H9 (cell line): ENCODE measurements around the gene KLK10. TPM values are rescaled to one million over a fixed set of nuclear protein-coding genes. Genes with fewer than 3 reads are reported as not detected.

Experiments
- DNase-seq: peaks from one replicate; pipeline ENCODE4 v3.0.0-alpha.2; 2017
- H2AFZ ChIP-seq: one replicate; pipeline ENCODE4 v1.6.1; 2013; ENCODE audit warnings: mild to moderate bottlenecking, low read length, control low read depth, moderate library complexity
- H2AK5ac ChIP-seq: 2 replicates; pipeline ENCODE4 v1.6.1; 2013; ENCODE audit warnings: low read length, control low read depth, mixed read lengths; ENCODE audit not compliant: insufficient read length
- H2BK120ac ChIP-seq: one replicate; pipeline ENCODE4 v1.6.1; 2013; ENCODE audit warnings: low read depth, mild to moderate bottlenecking, low read length, control low read depth, inconsistent platforms; ENCODE audit not compliant: poor library complexity, severe bottlenecking
- H2BK12ac ChIP-seq: 2 replicates; pipeline ENCODE4 v1.6.1; 2013; ENCODE audit warnings: low read length, control low read depth, mixed read lengths, low read depth; ENCODE audit not compliant: insufficient read length
- H2BK15ac ChIP-seq: 2 replicates; pipeline ENCODE4 v1.6.1; 2013; ENCODE audit warnings: low read depth, low read length, control low read depth
- H2BK20ac ChIP-seq: one replicate; pipeline ENCODE4 v1.6.1; 2013; ENCODE audit warnings: low read depth, mild to moderate bottlenecking, low read length, control low read depth, inconsistent platforms; ENCODE audit not compliant: poor library complexity, severe bottlenecking
- H2BK5ac ChIP-seq: 2 replicates; pipeline ENCODE4 v1.6.1; 2013; ENCODE audit warnings: low read length, control low read depth, mixed read lengths; ENCODE audit not compliant: insufficient read length
- H3K14ac ChIP-seq: 2 replicates; pipeline ENCODE4 v1.6.1; 2013; ENCODE audit warnings: low read length, control low read depth; ENCODE audit not compliant: insufficient read depth
- H3K18ac ChIP-seq: 2 replicates; pipeline ENCODE4 v1.6.1; 2013; ENCODE audit warnings: low read depth, mild to moderate bottlenecking, mixed read lengths, low read length, control low read depth; ENCODE audit not compliant: insufficient read length
- H3K23ac ChIP-seq: 2 replicates; pipeline ENCODE4 v1.6.1; 2013; ENCODE audit warnings: low read length, control low read depth, mixed read lengths, low read depth; ENCODE audit not compliant: insufficient read length
- H3K23me2 ChIP-seq: 2 replicates; pipeline ENCODE4 v1.6.1; 2013; ENCODE audit warnings: low read depth, mild to moderate bottlenecking, mixed read lengths, low read length, control low read depth; ENCODE audit not compliant: insufficient read length, poor library complexity, severe bottlenecking
- H3K27ac ChIP-seq: 2 replicates; pipeline ENCODE4 v1.5.1; 2013; ENCODE audit warnings: low read length, control low read depth, mixed read lengths, low read depth; ENCODE audit not compliant: insufficient read length
- H3K27me3 ChIP-seq: 2 replicates; pipeline ENCODE4 v1.6.1; 2013; ENCODE audit warnings: low read length, control low read depth, inconsistent platforms; ENCODE audit not compliant: insufficient read depth
- H3K4ac ChIP-seq: 2 replicates; pipeline ENCODE4 v1.6.1; 2013; ENCODE audit warnings: low read depth, mild to moderate bottlenecking, control low read depth, inconsistent platforms, low read length, moderate library complexity
- H3K4me1 ChIP-seq: 2 replicates; pipeline ENCODE4 v1.6.1; 2013; ENCODE audit warnings: low read length, control low read depth, inconsistent platforms; ENCODE audit not compliant: insufficient read depth
- H3K4me2 ChIP-seq: 2 replicates; pipeline ENCODE4 v1.6.1; 2013; ENCODE audit warnings: low read length, control low read depth, mixed read lengths; ENCODE audit not compliant: insufficient read length, insufficient read depth
- H3K56ac ChIP-seq: 2 replicates; pipeline ENCODE4 v1.6.1; 2013; ENCODE audit warnings: low read depth, mild to moderate bottlenecking, mixed read lengths, low read length, control low read depth; ENCODE audit not compliant: insufficient read length
- H3K79me1 ChIP-seq: 2 replicates; pipeline ENCODE4 v1.6.1; 2013; ENCODE audit warnings: low read depth, mild to moderate bottlenecking, moderate library complexity, low read length, control low read depth, inconsistent platforms; ENCODE audit not compliant: insufficient read depth, poor library complexity, severe bottlenecking
- H3K79me2 ChIP-seq: 2 replicates; pipeline ENCODE4 v1.6.1; 2013; ENCODE audit warnings: low read length, control low read depth, inconsistent platforms; ENCODE audit not compliant: insufficient read depth
- H3K9ac ChIP-seq: 2 replicates; pipeline ENCODE4 v1.6.1; 2013; ENCODE audit warnings: low read length, control low read depth, mixed read lengths; ENCODE audit not compliant: insufficient read length; ENCODE audit errors: extremely low read depth
- H3K9me3 ChIP-seq: one replicate; pipeline ENCODE4 v1.6.1; 2013; ENCODE audit warnings: low read depth, low read length, inconsistent platforms; ENCODE audit not compliant: control insufficient read depth
- H3T11ph ChIP-seq: one replicate; pipeline ENCODE4 v1.6.1; 2013; ENCODE audit warnings: mild to moderate bottlenecking, low read length, control low read depth, inconsistent platforms
- H4K20me1 ChIP-seq: one replicate; pipeline ENCODE4 v1.6.1; 2013; ENCODE audit not compliant: control insufficient read depth, insufficient read length, insufficient read depth
- H4K5ac ChIP-seq: 2 replicates; pipeline ENCODE4 v1.6.1; 2013; ENCODE audit warnings: low read depth, mild to moderate bottlenecking, mixed read lengths, low read length, control low read depth; ENCODE audit not compliant: insufficient read length
- H4K8ac ChIP-seq: replicated peaks from 2 replicates; pipeline ENCODE4 v1.6.1; 2013; ENCODE audit warnings: low read length, control low read depth, mixed read lengths, low read depth; ENCODE audit not compliant: insufficient read length
- H4K91ac ChIP-seq: 2 replicates; pipeline ENCODE4 v1.6.1; 2013; ENCODE audit warnings: low read depth, mild to moderate bottlenecking, moderate library complexity, mixed read lengths, low read length, control low read depth; ENCODE audit not compliant: insufficient read length
- H3K27ac Mint-ChIP-seq, 3 experiments: 2 replicates in 2 of 3; 3 replicates in 1 of 3; pipeline ENCODE4 v1.8.0; 2020 to 2021; ENCODE audit warnings: mixed read lengths in 3 of 3, mild to moderate bottlenecking in 1 of 3, moderate library complexity in 1 of 3
- H3K27me3 Mint-ChIP-seq: 2 replicates; pipeline ENCODE4 v1.8.0; 2021; ENCODE audit warnings: low read depth, mild to moderate bottlenecking, moderate library complexity, mixed read lengths
- H3K36me3 Mint-ChIP-seq, 3 experiments: 2 replicates in 2 of 3; 3 replicates in 1 of 3; pipeline ENCODE4 v1.8.0; 2020 to 2021; ENCODE audit warnings: low read depth in 3 of 3, mixed read lengths in 3 of 3; ENCODE audit not compliant: insufficient read depth in 1 of 3
- H3K4me1 Mint-ChIP-seq, 2 experiments: 2 replicates each; pipeline ENCODE4 v1.8.0; 2020; ENCODE audit warnings: mixed read lengths in 2 of 2
- H3K4me3 Mint-ChIP-seq, 2 experiments: 2 replicates in 1 of 2; 3 replicates in 1 of 2; pipeline ENCODE4 v1.8.0; 2020 to 2021; ENCODE audit warnings: mild to moderate bottlenecking in 2 of 2, mixed read lengths in 2 of 2, moderate library complexity in 1 of 2
- H3K9me3 Mint-ChIP-seq, 2 experiments: 2 replicates in 1 of 2; 3 replicates in 1 of 2; pipeline ENCODE4 v1.8.0; 2020; ENCODE audit warnings: mild to moderate bottlenecking in 2 of 2, mixed read lengths in 2 of 2, moderate library complexity in 1 of 2
- CTCF ChIP-seq: fragments of 200-600 bp; sonication (generic); conservative IDR thresholded peaks from 3 replicates; pipeline ENCODE4 v1.8.0; 2021; ENCODE audit warnings: antibody characterized with exemption, mild to moderate bottlenecking
- total RNA-seq: library from RNA; stranded (reverse); gene quantifications from 2 replicates; pipeline ENCODE4 v1.2.1, GENCODE V29; 2021

Gene KLK10
- total RNA-seq, 1 experiment from 2014 or later: 1.3 TPM

GRCh38 chr19:51055866-51056265 is 36.4 kb upstream of the KLK10 start:
- H2BK20ac ChIP-seq: no peak overlapping the region
- DNase-seq: no peak
- Mint-ChIP-seq H3K27ac (no peak overlapping the region), H3K4me1 (peaks cover 10 to 19% of the 10 kb centered on the region in 2 experiments), H3K9me3 (no peaks in the 10 kb centered on the region; a peak in 1 of 5 replicates), H3K4me3 (no peak overlapping the region), H3K27me3 (peaks cover 2% of the 10 kb centered on the region), H3K36me3 (no peaks in the 10 kb centered on the region)
- H2BK5ac ChIP-seq: no peak overlapping the region
- no peak overlapping the region for H3K14ac ChIP-seq
- H4K20me1 ChIP-seq: no peaks in the 10 kb centered on the region
- H3K27ac ChIP-seq: no peak overlapping the region
- H3K9ac ChIP-seq: no peak overlapping the region
- no peak overlapping the region for H3K4ac ChIP-seq
- H2BK12ac ChIP-seq: no peak overlapping the region
- no peak overlapping the region for H3K4me2 ChIP-seq
- no peak overlapping the region for H2AK5ac ChIP-seq
- no peaks in the 10 kb centered on the region for H3K9me3 ChIP-seq
- no peak overlapping the region for H3K23ac ChIP-seq
- H3K56ac ChIP-seq: no peak overlapping the region
- H3K18ac ChIP-seq: no peak overlapping the region
- no peaks in the 10 kb centered on the region for H3K79me2 ChIP-seq
- H3T11ph ChIP-seq: no peak overlapping the region
- H2BK120ac ChIP-seq: no peak overlapping the region
- H3K27me3 ChIP-seq: no peaks in the 10 kb centered on the region
- no peak overlapping the region for H4K91ac ChIP-seq
- H3K79me1 ChIP-seq: no peaks in the 10 kb centered on the region
- no peak overlapping the region for H2AFZ ChIP-seq
- no peaks in the 10 kb centered on the region for H3K23me2 ChIP-seq
- TF ChIP-seq CTCF: no peak
- H4K5ac ChIP-seq: no peak overlapping the region
- no peak overlapping the region for H4K8ac ChIP-seq
- H2BK15ac ChIP-seq: no peak overlapping the region
- peaks cover 3% of the 10 kb centered on the region; the same call in 1 of the 2 replicates for H3K4me1 ChIP-seq
